HepG2 (cell line): ENCODE data around the gene HYAL1. TPM values are rescaled to one million over a fixed set of nuclear protein-coding genes. Genes with fewer than 3 reads are reported as not detected.

ENCODE experiments used
- BORCS8-MEF2B ChIP-seq: sonication (generic); formaldehyde crosslinking; IDR thresholded peaks from 2 replicates; pipeline ENCODE4 v1.8.0; 2022; ENCODE audit warnings: mild to moderate bottlenecking, missing genetic modification reagents
- HNRNPK ChIP-seq: fragments of 200-400 bp; formaldehyde crosslinking; IDR thresholded peaks from 2 replicates; pipeline ENCODE4 v1.6.1; 2018; ENCODE audit warnings: low read length, low read depth, moderate library complexity, mild to moderate bottlenecking; ENCODE audit not compliant: poor library complexity, severe bottlenecking
- HNRNPLL ChIP-seq: fragments of 200-400 bp; formaldehyde crosslinking; IDR thresholded peaks from 2 replicates; pipeline ENCODE4 v1.6.1; 2017; ENCODE audit warnings: mild to moderate bottlenecking, low read depth, low read length; ENCODE audit not compliant: poor library complexity, severe bottlenecking
- KAT2B ChIP-seq: fragments of 150-350 bp; IDR thresholded peaks from 2 replicates; pipeline ENCODE4 v1.6.1; 2014; ENCODE audit warnings: low read depth, low read length, borderline replicate concordance
- KDM2A ChIP-seq: sonication (generic); formaldehyde crosslinking; IDR thresholded peaks from 2 replicates; pipeline ENCODE4 v1.4.0; 2020; ENCODE audit warnings: low read depth, missing genetic modification reagents, borderline replicate concordance
- PAX8 ChIP-seq: sonication (generic); formaldehyde crosslinking; IDR thresholded peaks from 2 replicates; pipeline ENCODE4 v1.8.0; 2022; ENCODE audit warnings: mild to moderate bottlenecking, missing genetic modification reagents, borderline replicate concordance
- TBL1XR1 ChIP-seq: fragments of 150-350 bp; IDR thresholded peaks from 2 replicates; pipeline ENCODE4 v1.6.1; 2014; ENCODE audit warnings: borderline replicate concordance, low read length; ENCODE audit not compliant: partially characterized antibody
- TRIM24 ChIP-seq: sonication (generic); formaldehyde crosslinking; IDR thresholded peaks from 2 replicates; pipeline ENCODE4 v1.8.0; 2022; ENCODE audit warnings: mild to moderate bottlenecking, missing genetic modification reagents
- ZNF18 ChIP-seq: sonication (generic); formaldehyde crosslinking; IDR thresholded peaks from 2 replicates; pipeline ENCODE4 v1.8.0; 2022; ENCODE audit warnings: mild to moderate bottlenecking, missing genetic modification reagents; ENCODE audit not compliant: insufficient replicate concordance
- ZNF296 ChIP-seq: sonication (generic); formaldehyde crosslinking; conservative IDR thresholded peaks from 2 replicates; pipeline ENCODE4 v1.5.0; 2020; ENCODE audit warnings: mild to moderate bottlenecking, missing genetic modification reagents
- ZNF382 ChIP-seq: sonication (generic); formaldehyde crosslinking; IDR thresholded peaks from 2 replicates; pipeline ENCODE4 v1.5.0; 2020; ENCODE audit warnings: missing genetic modification reagents, mild to moderate bottlenecking, borderline replicate concordance
- ZNF558 ChIP-seq: sonication (generic); formaldehyde crosslinking; IDR thresholded peaks from 2 replicates; pipeline ENCODE4 v1.9.0; 2022; ENCODE audit warnings: mild to moderate bottlenecking, missing genetic modification reagents, borderline replicate concordance
- ZNF597 ChIP-seq: sonication (generic); formaldehyde crosslinking; IDR thresholded peaks from 2 replicates; pipeline ENCODE4 v1.5.0; 2020; ENCODE audit warnings: missing genetic modification reagents
- polyA plus RNA-seq, 8 experiments: library from polyadenylated mRNA; depleted of rRNA in 3 of 8; stranded (reverse) in 7 of 8; unstranded in 1 of 8; fragments of >200 nt; fragmentation: Illumina TruSeq in 4 of 8; extraction: Trizol in 4 of 8; gene quantifications; 2 replicates each; pipeline versions ENCODE4 v1.2.1 to v1.2.3, GENCODE V29; 2011 to 2016; ENCODE audit warnings: low read depth in 4 of 8, missing spikeins in 1 of 8, mixed read lengths in 1 of 8; ENCODE audit not compliant: insufficient read depth in 1 of 8
- total RNA-seq, 5 experiments: library from RNA; depleted of rRNA; stranded (reverse); fragments of >200 nt; fragmentation: Illumina TruSeq; extraction: Trizol; gene quantifications; 2 replicates each; pipeline ENCODE4 v1.2.3, GENCODE V29; 2016; ENCODE audit warnings: low read depth in 1 of 5
- TF ChIP-seq, protein P1 (sequence below): sonication (generic); formaldehyde crosslinking; IDR thresholded peaks from 2 replicates; pipeline ENCODE4 v1.9.0; 2021; ENCODE audit warnings: mild to moderate bottlenecking, missing genetic modification reagents
- TF ChIP-seq, protein P2 (sequence below): sonication (generic); IDR thresholded peaks from 2 replicates; pipeline ENCODE4 v1.6.1; 2016; ENCODE audit warnings: low read depth, borderline replicate concordance
- TF ChIP-seq, protein P3 (sequence below): sonication (generic); formaldehyde crosslinking; IDR thresholded peaks from 2 replicates; pipeline ENCODE4 v1.9.0; 2021; ENCODE audit warnings: missing genetic modification reagents, borderline replicate concordance

Gene HYAL1
- total and polyA plus RNA-seq, 2 of the 13 experiments (the other 11 are each of a cell fraction or from before 2014, with no cell fraction given) = 76.5 to 193 TPM

DNA sequence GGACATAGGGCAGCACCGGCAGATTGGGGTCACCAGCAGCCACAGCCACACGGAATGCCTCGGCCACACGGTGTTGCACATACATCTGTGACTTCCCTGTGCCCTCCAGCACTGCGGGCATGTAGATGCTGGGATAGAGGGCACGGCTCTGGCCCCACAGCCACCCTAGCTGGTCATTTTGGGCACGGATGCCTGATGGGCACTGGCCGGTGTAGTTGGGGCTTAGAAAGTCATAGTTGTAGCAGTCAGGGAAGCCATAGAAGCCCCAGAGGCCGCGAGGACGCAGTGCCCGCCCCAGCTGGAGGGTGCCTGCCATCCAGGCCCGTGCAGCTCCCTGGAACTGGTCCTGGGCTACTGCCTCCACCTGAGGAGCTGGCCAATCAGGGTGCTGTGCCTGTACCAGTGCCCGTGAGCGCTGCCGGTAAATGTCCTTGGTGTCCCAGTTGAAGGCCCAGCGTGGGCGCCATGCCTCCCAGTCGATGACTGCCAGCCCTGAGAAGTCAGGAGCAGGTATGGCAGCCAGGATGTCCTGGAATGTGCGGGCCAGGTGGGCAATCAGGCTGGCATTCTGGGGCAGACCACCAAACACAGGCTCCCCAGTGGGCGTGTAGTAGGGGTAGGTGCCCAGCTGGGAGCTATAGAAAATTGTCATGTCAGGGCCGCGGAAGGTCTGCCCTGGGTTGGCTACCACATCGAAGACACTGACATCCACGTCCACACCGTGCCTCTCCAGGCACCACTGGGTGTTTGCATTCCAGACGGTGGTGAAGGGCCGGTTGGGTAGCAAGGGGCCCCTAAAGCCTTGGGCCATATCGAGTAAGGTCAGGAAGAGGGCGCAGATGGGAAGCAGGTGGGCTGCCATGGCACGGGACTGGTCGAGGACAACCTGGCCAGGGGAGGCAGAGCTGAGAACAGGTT is 1.0 kb downstream of the HYAL1 start (continued):
- no peak for TF ChIP-seq BORCS8-MEF2B (CRISPR knock-in tag)
- TF ChIP-seq, protein P1, sequence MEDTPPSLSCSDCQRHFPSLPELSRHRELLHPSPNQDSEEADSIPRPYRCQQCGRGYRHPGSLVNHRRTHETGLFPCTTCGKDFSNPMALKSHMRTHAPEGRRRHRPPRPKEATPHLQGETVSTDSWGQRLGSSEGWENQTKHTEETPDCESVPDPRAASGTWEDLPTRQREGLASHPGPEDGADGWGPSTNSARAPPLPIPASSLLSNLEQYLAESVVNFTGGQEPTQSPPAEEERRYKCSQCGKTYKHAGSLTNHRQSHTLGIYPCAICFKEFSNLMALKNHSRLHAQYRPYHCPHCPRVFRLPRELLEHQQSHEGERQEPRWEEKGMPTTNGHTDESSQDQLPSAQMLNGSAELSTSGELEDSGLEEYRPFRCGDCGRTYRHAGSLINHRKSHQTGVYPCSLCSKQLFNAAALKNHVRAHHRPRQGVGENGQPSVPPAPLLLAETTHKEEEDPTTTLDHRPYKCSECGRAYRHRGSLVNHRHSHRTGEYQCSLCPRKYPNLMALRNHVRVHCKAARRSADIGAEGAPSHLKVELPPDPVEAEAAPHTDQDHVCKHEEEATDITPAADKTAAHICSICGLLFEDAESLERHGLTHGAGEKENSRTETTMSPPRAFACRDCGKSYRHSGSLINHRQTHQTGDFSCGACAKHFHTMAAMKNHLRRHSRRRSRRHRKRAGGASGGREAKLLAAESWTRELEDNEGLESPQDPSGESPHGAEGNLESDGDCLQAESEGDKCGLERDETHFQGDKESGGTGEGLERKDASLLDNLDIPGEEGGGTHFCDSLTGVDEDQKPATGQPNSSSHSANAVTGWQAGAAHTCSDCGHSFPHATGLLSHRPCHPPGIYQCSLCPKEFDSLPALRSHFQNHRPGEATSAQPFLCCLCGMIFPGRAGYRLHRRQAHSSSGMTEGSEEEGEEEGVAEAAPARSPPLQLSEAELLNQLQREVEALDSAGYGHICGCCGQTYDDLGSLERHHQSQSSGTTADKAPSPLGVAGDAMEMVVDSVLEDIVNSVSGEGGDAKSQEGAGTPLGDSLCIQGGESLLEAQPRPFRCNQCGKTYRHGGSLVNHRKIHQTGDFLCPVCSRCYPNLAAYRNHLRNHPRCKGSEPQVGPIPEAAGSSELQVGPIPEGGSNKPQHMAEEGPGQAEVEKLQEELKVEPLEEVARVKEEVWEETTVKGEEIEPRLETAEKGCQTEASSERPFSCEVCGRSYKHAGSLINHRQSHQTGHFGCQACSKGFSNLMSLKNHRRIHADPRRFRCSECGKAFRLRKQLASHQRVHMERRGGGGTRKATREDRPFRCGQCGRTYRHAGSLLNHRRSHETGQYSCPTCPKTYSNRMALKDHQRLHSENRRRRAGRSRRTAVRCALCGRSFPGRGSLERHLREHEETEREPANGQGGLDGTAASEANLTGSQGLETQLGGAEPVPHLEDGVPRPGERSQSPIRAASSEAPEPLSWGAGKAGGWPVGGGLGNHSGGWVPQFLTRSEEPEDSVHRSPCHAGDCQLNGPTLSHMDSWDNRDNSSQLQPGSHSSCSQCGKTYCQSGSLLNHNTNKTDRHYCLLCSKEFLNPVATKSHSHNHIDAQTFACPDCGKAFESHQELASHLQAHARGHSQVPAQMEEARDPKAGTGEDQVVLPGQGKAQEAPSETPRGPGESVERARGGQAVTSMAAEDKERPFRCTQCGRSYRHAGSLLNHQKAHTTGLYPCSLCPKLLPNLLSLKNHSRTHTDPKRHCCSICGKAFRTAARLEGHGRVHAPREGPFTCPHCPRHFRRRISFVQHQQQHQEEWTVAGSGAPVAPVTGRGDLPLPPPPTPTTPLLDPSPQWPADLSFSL (CRISPR knock-in tag) = no peak
- TF ChIP-seq PAX8 (CRISPR knock-in tag) = no peak
- TF ChIP-seq KAT2B = no peak
- no peak for TF ChIP-seq ZNF597 (CRISPR knock-in tag)
- TF ChIP-seq KDM2A (CRISPR knock-in tag) = no peak
- TF ChIP-seq, protein P2, sequence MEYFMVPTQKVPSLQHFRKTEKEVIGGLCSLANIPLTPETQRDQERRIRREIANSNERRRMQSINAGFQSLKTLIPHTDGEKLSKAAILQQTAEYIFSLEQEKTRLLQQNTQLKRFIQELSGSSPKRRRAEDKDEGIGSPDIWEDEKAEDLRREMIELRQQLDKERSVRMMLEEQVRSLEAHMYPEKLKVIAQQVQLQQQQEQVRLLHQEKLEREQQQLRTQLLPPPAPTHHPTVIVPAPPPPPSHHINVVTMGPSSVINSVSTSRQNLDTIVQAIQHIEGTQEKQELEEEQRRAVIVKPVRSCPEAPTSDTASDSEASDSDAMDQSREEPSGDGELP = 0 out of 2 replicates have a peak, but pooled peaks have one; percentile 6
- no peak for TF ChIP-seq TRIM24 (CRISPR knock-in tag)
- peak; percentile 53 for TF ChIP-seq HNRNPLL
- peak; percentile 8; the same call in 1 of the 2 replicates for TF ChIP-seq ZNF558 (CRISPR knock-in tag)
- no peak for TF ChIP-seq TBL1XR1
- no peak for TF ChIP-seq ZNF296 (CRISPR knock-in tag)
- no peak for TF ChIP-seq ZNF382 (CRISPR knock-in tag)
- TF ChIP-seq HNRNPK = no peak
- TF ChIP-seq, protein P3, sequence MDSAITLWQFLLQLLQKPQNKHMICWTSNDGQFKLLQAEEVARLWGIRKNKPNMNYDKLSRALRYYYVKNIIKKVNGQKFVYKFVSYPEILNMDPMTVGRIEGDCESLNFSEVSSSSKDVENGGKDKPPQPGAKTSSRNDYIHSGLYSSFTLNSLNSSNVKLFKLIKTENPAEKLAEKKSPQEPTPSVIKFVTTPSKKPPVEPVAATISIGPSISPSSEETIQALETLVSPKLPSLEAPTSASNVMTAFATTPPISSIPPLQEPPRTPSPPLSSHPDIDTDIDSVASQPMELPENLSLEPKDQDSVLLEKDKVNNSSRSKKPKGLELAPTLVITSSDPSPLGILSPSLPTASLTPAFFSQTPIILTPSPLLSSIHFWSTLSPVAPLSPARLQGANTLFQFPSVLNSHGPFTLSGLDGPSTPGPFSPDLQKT (CRISPR knock-in tag) = no peak
- TF ChIP-seq ZNF18 (CRISPR knock-in tag) = peak; percentile 26
